HG02943 (cell line): ENCODE measurements around the gene ITPR2.
A peak's percentile ranks its signal among the peaks of the same experiment; 100 is the strongest.
"Not testable (repeated sequence)": the region's sequence is repeated elsewhere in the genome, so short reads cannot be mapped to it uniquely, and the experiment has no call there.

Source experiments
- ATAC-seq: cut with Tn5 transposase; IDR thresholded peaks from one replicate; pipeline ENCODE4 v1.9.1; 2021; ENCODE audit warnings: mild to moderate bottlenecking, low read depth, moderate library complexity; ENCODE audit not compliant: unreplicated experiment

ITPR2 gene

DNA sequence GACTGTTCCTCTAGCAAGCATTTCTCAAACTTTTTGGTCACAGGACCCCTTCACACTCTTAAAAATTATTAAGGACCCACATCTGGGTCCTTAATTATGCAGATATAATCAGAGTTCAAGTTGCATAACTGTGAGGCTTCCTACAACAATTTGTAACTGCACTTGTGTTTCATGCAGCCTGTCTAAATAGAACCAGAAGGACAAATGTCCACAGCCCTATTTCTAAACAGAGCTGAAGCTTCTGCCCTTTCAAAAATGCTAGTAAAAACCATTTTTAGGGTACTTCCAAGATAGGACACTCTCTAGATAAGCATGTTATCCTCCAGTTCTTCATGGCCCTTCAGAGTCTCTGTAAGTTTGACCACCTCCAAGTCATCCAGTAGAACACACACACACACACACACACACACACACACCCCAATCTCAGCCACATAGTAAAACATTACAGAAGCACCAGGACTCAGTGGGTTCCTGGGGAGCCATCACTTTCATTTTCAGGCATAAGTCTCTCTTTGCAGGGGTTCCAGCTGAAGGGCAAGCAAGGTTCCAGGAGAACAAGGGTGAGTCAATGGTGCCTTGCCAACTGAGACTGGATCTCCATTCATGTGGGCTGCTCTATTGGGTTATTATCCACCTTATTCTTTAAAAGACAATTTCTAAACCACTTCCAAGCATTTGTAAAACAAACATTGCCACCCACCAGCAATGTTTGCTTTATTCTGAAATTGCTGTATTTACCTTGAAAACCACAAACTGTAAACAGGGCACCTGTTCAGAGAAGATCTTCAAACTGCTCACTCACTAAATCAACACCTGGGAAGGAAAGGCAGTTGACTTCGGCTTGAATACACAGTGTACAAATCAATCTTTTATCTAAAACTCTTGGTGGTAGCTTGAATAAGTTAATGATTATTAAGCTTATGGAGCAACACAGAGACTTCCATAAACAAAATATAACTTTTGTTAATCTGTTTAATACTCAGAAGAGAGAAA is 64.1 kb downstream of the ITPR2 start:
- peak; percentile 74 for ATAC-seq

DNA sequence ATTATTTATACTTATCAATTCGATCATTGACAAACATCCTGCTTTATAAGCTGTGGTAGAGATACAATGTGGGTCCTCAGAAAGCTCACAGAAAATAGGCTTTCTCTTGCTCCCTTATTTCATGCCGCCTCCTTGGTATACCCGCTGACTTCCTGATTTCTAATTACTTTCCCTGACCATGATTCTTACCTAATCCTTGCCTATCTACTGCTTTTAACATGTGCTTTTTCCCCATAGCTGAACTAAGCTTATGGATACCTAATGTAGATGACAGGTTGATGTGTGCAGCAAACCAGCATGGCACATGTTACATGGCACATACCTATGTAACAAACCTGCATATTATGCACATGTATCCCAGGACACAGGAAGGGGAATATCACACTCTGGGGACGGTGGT is 65.1 kb downstream of the ITPR2 start:
- ATAC-seq = no peak

DNA sequence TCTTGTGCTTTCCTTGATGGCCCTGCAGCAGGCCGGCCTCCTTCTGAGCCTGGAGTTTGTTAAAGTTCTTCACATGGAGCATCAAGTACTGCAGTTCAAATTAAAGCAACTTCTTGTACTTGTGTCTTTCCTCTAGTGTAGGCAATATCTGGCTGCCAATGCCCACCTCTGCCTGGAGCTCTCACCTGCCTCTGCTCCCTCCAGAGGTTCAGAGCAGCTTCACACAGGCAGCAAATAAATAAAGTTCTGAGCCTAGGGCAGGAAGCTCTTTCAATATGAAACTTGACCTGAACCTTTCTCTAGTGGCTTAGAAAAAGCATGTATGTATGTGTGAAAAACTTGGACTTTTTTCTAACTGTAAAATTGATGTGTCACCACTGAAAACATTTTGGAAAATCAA is 65.9 kb downstream of the ITPR2 start:
- ATAC-seq = no peak

DNA sequence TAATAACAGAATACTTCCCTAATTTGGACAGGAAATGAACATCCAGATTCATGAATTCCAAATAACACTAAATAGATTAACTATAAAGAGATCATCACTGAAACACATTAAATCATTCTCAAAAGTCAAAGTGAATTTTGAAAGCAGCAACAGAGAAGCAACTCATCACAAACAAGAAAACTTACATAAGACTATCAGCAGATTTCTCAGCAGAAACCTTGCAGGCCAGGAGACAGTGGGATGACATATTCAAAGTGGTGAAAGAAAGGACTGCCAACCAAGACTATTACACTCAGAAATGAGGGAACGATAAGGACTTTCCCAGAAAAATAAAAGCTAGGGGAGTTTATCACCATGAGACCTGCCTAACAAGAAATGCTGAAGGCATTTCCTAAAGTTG is 70.8 kb downstream of the ITPR2 start:
- no peak for ATAC-seq

DNA sequence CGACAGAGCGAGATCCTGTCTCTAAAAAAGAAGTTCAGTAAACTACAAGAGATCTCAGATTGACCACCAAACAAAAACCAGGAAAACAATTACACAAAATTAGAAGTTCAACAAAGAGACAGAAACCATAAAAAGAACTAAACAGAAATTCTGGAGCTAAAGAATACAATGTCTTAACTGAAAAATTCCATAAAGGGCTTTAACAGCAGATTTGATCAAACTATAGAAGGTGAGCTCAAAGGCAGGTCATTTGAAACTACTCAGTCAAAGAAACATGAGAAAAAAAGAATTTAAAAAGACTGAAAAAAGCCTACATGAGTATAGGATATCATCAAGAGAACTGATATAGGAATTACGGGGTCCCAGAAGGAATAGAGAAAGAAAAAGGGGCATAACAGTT is 71.2 kb downstream of the ITPR2 start:
- no peak for ATAC-seq

DNA sequence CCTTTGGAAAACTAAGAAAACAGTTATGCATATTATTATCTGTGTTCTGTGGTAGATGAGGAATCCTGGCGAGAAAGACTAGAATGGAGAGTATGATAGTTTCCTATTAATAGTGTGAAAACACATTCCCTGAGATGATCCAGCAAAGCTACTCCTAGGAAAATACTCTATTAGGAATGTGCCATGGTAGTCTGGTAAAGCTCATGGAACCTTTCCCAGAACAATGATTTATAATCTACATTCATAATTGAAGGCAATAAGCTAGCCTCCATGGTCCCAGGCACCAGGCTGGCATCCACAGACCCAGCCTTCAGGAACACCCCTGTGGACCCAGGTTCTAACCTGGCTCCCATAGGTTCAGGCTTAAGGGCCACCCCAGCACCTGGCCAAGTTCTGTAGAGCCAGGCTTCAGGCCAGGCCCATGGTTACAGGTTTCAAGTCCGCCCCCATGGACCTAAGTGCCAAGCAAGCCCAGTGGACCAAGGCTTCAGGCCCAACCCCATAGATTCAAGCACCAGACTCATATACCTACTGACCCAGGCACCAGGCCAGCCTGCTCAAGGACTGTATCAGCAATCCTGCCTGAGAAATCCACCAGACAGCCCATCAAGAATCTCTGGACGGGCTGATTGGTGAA is 72.2 kb downstream of the ITPR2 start:
- no peak for ATAC-seq

DNA sequence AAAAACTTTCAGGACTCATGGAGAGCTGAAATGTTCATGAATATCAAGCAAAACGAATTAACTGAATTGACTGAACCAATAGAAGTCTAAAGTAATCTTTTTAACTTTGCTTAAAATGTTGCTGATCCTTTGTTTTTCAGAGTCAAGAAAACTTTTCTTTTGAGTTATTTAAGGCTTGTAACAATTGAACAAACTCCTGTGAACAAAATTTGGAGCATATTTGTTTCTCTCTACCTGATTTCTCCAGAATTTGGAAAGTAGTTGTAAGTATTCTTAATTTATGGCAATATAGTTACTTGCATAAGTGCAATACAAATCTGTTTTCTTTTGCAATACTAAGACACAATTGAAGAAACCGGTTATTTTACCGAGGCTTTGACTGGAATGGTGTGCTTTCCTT is 77.6 kb downstream of the ITPR2 start:
- ATAC-seq = not testable (repeated sequence)

DNA sequence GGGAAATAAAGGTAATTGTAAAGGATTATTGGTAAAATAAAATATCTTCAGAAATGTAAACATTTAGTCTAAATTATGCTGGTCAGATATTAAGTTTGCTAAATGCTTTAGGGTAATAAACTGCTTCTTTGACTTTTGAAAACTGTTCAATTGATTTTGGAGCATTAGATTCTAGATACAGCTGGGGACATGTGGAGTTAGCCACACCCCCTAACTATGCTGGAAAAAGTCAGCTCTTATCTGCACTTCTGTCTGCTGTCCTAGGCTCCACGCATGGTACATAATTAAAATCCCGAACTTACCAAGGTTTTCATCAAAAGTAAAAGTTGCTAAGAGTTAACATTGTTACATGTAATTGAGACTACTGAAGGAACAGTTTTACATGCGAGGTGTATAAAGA is 78.8 kb downstream of the ITPR2 start:
- no peak for ATAC-seq

DNA sequence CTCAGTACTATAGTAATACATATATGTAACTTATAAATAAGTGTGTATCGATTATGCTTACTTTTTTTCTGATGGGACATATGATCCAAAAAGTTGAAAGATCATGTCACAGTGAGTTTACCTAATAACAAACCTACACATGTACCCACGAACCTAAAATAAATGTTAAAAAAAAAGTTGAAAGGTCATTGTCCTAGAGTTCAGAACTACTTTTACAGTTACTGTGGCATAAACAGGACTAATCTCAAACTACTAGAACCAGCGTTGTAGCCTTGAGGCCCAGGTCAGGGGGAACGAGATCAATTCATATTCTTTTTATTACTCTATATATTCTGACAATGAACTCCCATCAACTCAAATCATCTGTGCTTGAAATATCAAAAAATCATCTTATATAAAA is 81.8 kb downstream of the ITPR2 start:
- ATAC-seq = no peak

DNA sequence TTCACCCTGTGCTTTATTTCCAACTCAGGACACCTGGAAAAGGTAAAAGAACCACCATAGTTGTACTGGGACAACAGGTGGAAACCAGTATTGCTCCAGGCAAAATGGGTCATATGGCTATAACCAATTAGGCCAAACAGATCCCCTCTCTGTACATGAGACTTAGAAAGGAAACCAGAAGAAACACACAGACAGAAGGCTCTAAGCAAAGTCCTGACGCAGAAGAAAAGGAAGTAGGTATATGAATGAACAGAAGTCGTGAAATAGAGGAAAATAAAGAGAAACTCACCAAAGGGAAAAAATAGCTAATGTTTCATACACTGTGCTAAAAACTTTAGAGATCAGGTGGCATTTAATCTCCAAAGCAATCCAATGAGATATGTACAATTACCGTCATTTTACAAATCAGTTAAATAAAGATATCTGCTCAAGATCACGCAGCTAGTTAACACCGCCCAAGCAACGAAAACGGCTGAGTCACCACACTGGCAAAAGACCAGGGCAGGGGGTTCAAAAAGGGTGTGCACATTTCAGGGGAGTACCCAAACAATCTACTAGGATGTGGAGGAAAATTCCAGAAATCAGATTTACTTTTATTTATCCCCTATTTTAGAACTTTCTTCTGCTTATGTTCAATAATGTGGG is 82.3 kb downstream of the ITPR2 start:
- ATAC-seq = peak; percentile 61

DNA sequence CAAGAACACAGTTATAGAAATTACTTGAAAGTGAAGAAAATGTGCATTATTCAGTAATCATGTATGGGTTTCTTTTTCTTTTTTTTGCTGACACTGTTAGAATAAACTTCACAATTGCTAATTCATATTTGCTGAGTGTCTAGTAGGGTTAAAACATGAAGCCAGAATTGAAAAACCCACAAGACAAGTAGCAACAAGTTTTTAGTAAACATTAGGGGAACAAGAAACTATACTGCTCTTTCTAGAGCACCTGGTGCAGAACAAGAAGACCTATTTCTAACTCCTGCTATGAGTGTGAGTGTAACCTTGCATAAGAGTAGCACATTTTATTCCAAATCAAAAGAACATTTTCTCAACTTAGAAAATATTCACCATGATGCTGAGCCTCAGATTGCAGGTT is 83.2 kb downstream of the ITPR2 start:
- ATAC-seq = peak; percentile 70

DNA sequence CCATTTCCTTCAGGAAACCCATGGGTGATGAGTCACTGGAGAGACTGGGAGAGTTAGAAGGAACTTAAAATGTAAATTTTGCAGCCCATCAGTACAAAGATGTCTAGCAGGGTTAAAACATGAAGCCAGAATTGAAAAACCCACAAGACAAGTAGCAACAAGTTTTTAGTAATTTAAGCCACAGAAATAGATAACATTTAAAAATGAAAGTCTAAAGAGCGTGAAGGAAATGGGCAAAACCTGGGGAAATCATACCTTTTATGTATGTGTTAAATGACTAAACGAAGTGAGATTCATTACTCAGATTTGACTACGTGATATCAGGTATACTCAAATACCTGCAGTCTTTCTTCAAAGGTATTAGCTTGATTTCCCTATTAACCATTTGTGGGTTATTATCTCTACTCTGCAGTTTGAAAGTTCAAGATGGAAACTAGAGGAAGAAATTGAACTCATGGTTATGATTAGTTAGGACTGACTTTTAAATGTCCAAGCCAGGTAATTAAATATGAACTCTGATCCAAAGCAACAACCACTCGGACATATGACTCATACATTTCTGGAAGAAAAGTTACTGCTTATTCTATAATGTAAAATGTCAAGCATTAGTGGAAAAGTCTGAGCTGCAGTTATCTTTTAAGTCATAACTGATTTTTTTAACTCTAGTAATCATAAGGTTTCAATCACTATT is 84.1 kb downstream of the ITPR2 start:
- ATAC-seq = no peak

DNA sequence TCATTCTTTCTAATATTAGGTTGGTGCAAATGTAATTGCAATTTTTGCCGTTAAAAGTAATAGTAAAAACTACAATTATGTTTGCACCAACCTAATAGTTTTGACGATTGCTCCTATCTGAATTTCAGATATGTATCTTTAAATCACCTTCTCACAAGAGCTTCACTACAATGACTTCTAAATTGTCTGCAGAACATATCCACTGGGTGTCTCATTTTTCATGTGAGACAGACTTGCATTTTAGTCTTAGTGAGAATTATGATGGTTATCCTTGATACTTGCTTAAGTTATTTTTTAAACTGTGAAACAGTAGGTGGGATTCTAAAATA is 84.6 kb downstream of the ITPR2 start:
- no peak for ATAC-seq

DNA sequence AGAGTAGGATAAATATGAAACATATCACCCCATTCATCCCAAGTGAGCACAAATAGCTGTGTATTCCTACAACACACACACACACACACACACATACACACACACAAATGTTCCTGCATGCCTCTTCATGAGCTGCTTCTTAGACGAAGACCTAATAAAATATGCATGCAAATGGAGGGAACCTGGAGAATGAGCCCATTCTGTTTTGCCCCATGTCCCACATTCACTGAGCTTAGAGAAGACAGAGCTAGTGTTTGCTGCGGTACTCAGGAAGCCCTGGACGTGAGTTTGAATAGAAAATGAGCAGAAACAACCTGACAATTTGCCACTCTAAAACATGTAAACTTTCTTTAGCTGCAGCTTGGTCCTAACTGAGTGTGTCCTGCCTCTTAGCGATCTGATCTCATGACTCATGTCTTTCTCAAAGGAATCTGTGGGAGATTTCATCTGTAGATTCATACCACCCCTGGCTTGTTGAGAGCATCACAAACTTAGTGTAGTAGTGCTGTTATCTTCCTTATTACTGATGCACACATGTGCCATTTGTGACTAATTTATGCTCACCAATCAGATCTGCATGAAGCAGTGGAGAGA is 86.8 kb downstream of the ITPR2 start:
- no peak for ATAC-seq

DNA sequence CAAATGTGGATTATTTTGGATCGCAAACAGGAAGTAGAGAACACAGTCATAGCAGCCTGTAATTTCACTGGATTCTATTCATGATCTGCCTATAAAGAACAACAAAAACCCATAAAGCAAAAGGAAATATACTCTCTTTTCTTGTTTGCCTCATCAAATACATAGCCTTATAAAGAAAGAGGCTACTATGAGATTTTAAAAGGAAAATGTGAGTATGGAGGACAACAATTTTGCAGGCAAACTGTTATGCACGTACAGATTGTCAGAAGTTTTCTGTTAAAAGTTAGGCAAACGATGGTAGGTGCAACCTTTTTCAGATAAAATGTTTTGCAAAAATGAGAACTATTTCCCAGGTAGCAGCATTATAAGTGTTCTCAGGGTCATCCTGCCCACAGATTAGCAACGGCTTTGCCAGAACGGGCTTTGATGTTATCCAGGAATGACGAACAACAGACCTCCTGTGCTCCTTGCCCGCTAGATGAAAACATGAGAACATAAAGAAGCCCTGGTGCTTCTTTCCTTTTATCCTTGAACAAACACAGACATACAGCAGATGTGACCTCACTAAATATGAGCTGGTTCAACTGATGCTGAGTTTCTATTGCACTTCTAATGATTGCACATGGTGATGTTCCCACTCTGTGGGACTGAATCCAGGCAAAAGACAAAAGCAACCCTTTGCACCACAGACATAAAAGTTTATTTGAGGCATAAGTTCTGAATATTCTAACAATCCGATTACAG is 88.1 kb downstream of the ITPR2 start:
- ATAC-seq = no peak

DNA sequence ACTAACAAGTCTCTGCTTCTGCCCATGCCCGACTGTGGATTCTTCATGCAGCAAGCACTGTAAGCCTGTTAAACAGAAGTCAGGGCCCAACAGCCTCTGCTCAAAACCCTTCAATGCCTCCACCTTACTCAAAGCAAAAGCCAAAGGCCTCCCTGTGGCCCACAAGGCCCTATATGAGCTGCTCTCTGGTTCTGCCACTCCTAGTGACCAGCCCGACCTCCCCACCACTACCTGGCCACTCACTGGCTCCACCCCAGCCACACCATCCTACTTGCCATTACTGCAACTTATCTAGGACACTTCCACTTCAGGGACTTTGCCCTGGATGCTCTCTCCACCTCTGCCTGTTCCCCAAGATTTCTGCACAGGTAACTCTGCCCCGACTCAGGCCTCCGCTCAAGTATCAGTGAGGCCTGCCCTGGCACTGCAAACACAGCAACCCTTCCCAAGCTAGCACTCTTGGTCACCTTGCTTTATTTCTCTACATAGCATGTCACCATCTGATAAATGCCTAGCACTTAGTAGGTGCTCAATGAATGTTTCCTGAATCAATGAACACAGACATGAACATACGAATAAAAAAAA is 88.9 kb downstream of the ITPR2 start:
- ATAC-seq = no peak

DNA sequence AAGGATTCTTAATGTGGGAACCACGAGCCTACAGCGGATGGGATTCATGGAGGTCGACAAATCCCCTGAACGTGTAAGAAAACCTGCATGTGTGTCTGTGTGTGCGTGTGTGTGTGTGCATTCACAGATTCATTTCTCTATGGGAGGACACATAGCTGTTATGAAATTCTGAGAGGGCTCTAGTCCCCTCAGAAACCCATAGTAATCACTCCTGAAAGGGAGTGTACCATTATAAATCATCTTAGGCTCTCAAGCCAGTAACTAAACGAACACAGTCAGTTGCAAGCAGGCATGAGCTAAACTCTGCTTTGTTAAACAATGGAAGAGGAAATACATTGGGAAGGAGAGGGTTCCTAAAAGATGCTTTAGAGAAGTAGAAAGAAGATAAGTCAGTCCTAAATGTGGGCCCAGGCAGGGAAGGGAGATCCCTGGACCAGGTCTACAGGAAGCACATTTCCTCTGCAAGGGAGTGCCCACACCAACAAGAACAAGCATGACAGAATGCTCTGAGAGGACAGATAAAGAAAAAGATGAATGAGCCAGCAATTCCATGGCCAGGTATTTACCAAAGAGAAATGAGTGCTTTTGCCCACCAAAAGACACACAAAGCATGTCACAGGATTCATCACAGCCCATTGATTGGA is 91.3 kb downstream of the ITPR2 start:
- no peak for ATAC-seq

DNA sequence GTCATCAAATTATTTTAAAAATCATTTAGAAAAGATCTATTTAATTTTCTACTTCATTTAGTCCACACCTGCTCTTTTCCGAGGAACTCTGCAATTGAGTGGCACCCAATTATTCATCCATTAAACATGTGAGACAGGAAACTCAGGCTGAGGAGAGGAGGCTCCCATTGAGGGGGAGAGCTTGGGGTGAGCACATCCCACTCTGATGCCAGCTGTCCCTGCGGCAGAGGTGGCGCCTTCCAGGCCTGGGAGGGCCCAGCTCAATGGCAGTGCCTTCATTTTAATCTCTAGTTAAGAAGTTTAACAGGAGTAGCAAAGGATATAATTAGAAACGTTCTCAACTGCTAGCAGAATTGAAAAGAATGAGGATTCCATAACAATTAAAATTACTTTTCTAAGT is 92.0 kb downstream of the ITPR2 start:
- ATAC-seq = no peak

DNA sequence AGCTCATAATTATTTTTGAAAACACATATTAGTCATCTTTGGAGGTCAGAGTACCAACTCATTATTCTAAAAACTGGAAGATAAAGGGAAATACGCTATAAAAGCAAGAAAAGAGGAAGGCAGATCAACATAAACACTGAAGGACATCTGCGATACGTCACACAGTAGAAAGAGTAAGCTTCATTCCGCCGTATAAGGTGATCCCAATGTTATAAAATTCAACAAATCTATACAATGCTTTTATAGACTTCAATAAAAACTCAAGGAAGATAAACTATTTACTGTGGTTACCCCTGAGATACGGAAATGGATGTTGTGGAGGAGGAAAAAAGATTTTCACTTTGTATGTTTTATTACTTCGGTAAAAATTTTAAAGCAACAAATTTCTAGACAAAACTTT is 92.6 kb downstream of the ITPR2 start:
- no peak for ATAC-seq
